Nucleus accumbens (tissue), 56 donors: Measurements from ENCODE around the gene LYPD4.
"Not testable (repeated sequence)": the region's sequence is repeated elsewhere in the genome, so short reads cannot be mapped to it uniquely, and the experiment has no call there.

Experiments used
- DNase-seq, 56 donors: peaks; one replicate each; lab custom pipeline; 2025; lab: John Stamatoyannopoulos, UW

Gene LYPD4

GRCh38 chr19:41876847-41877832, 32.7 kb upstream of the LYPD4 start, which contains the start of gene CD79A:
Gene CD79A, plus strand, starts transcription at chr19:41877279. Its CDS starts 26 bp downstream, at chr19:41877305.
- no peak for DNase-seq

GRCh38 chr19:41875973-41876372, 31.5 kb upstream of the LYPD4 start:
- not testable (repeated sequence) for DNase-seq

GRCh38 chr19:41872775-41873647, 28.5 kb upstream of the LYPD4 start:
- DNase-seq = peak in 37 of 56 donors; percentile 3 to 68 (median 18)

- DNase-seq = no peak
These were observed 27.9 kb upstream of the LYPD4 start for GRCh38 chr19:41872384-41872774.

- peak in 6 of 56 donors; percentile 5 to 31 (median 18) for DNase-seq
These were observed 27.3 kb upstream of the LYPD4 start for GRCh38 chr19:41871573-41872383.

DNA sequence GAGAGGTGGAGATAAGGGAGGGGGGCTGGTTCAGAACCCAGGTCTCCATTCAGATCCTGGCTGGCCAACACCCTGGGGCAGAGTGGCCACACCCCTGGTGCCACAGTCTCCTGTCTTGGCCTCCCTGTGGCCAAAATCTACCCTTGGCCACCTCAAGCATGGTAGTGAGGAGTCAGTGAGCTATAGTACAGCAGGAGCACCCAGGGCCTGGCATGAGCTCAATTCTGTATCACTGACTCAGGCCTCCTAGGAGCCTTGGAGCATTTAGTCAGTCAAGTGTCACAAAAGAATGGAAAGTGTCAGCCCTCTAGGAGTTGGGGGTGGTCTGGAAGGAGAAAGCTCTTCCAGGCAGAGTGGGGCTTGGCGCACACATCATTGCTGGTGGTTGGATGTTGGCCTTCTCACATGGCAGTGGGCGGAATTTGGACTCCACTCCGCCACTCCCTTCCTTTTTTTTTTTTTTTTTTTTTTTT, 26.0 kb upstream of the LYPD4 start:
- no peak for DNase-seq

GRCh38 chr19:41869374-41869955, 25.0 kb upstream of the LYPD4 start:
- no peak for DNase-seq

- DNase-seq = no peak
These were observed 24.5 kb upstream of the LYPD4 start for GRCh38 chr19:41868989-41869300.

GRCh38 chr19:41868120-41868988, 23.9 kb upstream of the LYPD4 start:
- DNase-seq = no peak

GRCh38 chr19:41866284-41866683, 21.8 kb upstream of the LYPD4 start:
- no peak for DNase-seq

DNA sequence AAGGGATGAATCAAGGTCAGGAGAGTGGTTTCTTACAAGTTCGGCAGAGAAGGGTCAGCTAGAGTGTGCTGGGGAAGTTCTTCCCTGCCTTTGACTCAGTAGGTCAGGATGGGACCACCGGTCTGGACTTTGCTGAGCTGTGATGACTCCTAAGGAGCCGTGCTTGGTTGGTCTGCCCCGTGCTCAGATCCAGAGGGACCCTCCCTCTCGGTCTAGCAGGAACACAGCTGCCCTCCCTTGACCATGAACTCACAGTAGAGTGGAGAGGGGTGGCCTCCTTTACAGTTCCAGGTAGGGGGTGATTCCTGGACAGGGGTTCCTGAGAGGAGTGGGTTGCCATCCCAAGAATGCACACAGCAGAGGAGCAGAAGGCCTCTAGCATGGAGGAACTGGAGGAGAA, 19.9 kb upstream of the LYPD4 start:
- no peak for DNase-seq

GRCh38 chr19:41863209-41863931, 18.9 kb upstream of the LYPD4 start:
- no peak for DNase-seq

DNA sequence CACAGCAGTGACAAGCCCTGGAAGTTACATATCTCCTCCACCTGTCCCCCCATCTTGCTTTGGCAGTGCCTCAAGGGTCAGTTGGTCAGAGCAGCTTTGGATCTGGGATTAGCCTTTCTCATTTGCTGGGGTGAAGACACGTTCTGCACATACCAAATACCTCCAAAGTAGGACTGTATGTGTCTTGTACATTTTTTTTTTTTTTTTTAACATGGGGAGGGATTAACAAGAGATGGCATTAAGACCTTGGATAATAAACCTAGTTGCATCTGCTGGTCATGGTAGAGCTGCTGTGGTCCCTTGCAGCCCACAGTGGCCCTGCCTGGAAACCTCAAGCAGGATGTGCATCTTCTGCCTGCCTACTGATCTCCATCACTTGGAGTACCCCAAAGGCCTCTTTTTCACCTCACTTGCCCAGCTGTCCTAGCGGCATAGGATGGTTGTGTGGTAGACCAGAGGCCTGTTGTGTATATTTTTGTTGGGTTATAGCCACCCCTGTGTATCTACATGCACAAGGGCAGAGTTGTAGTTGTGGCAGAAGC, 18.0 kb upstream of the LYPD4 start:
- no peak for DNase-seq

GRCh38 chr19:41861846-41862245, 17.4 kb upstream of the LYPD4 start:
- DNase-seq = no peak

GRCh38 chr19:41861116-41861768, 16.8 kb upstream of the LYPD4 start:
- DNase-seq = no peak

- peak in 5 of 56 donors; percentile 7 to 54 (median 38) for DNase-seq
These were observed 16.1 kb upstream of the LYPD4 start for GRCh38 chr19:41860419-41861115.
